ENCODE data around the gene CTBP2.

CTBP2 gene

GRCh38 chr10:125177641-125178640, 17.6 kb upstream of the CTBP2 start:
- no peak for TF ChIP-seq ZFX (IDR thresholded peaks at IDR 0.05)
- no peak for TF ChIP-seq CTCF (conservative IDR thresholded peaks at IDR 0.05)
- H3K27ac ChIP-seq, result no peak overlapping the region

GRCh38 chr10:125175807-125176206, 15.4 kb upstream of the CTBP2 start:
- TF ChIP-seq CTCF (conservative IDR thresholded peaks at IDR 0.05) (no peak), ZFX (IDR thresholded peaks at IDR 0.05) (no peak)
- no peak overlapping the region for H3K27ac ChIP-seq

GRCh38 chr10:125174360-125174759, 14.0 kb upstream of the CTBP2 start:
- TF ChIP-seq CTCF (conservative IDR thresholded peaks at IDR 0.05) (no peak), ZFX (IDR thresholded peaks at IDR 0.05) (no peak)
- no peak overlapping the region for H3K27ac ChIP-seq

- TF ChIP-seq ZFX (IDR thresholded peaks at IDR 0.05) (no peak), CTCF (conservative IDR thresholded peaks at IDR 0.05) (no peak)
- H3K27ac ChIP-seq, result no peak overlapping the region
Measured at GRCh38 chr10:125172694-125173093, 12.3 kb upstream of the CTBP2 start.

GRCh38 chr10:125171402-125172306, 11.3 kb upstream of the CTBP2 start:
- no peak for TF ChIP-seq ZFX (IDR thresholded peaks at IDR 0.05)
- TF ChIP-seq CTCF (conservative IDR thresholded peaks at IDR 0.05), result no peak
- H3K27ac ChIP-seq, result no peak overlapping the region

- no peak overlapping the region for H3K27ac ChIP-seq
- no peak for TF ChIP-seq ZFX (IDR thresholded peaks at IDR 0.05)
- TF ChIP-seq CTCF (conservative IDR thresholded peaks at IDR 0.05), result no peak
Measured at GRCh38 chr10:125169915-125170314, 9.6 kb upstream of the CTBP2 start.

All from C4-2B (cell line).